Nephron (organoid): ENCODE measurements around the gene KCNQ5.
A peak's percentile ranks its signal among the peaks of the same experiment; 100 is the strongest.

Source experiments
- H3K27ac Mint-ChIP-seq, 3 experiments: 2 replicates each; pipeline ENCODE4 v1.8.0; 2020; ENCODE audit warnings: mixed read lengths in 3 of 3, mild to moderate bottlenecking in 2 of 3, moderate library complexity in 1 of 3
- H3K27me3 Mint-ChIP-seq: 2 replicates; pipeline ENCODE4 v1.8.0; 2021; ENCODE audit warnings: low read depth, mild to moderate bottlenecking, moderate library complexity, mixed read lengths
- H3K36me3 Mint-ChIP-seq: 2 replicates; pipeline ENCODE4 v1.8.0; 2020; ENCODE audit warnings: low read depth, mixed read lengths
- H3K4me1 Mint-ChIP-seq: 2 replicates; pipeline ENCODE4 v1.8.0; 2020; ENCODE audit warnings: mixed read lengths
- H3K4me3 Mint-ChIP-seq, 3 experiments: 2 replicates each; pipeline ENCODE4 v1.8.0; 2020; ENCODE audit warnings: mild to moderate bottlenecking in 3 of 3, mixed read lengths in 3 of 3, moderate library complexity in 2 of 3
- H3K9me3 Mint-ChIP-seq: 2 replicates; pipeline ENCODE4 v1.8.0; 2020; ENCODE audit warnings: mixed read lengths
- CTCF ChIP-seq, 3 experiments: fragments of 200-600 bp; sonication (generic); IDR thresholded peaks; one replicate each; pipeline ENCODE4 v1.5.0; 2021; ENCODE audit warnings: antibody characterized with exemption in 3 of 3; ENCODE audit not compliant: unreplicated experiment in 3 of 3

Gene KCNQ5

GRCh38 chr6:72769459-72770125, 147.7 kb downstream of the KCNQ5 start:
- Mint-ChIP-seq H3K4me1 (no peaks in the 10 kb centered on the region), H3K36me3 (no peaks in the 10 kb centered on the region), H3K27ac (no peak overlapping the region), H3K27me3 (no peaks in the 10 kb centered on the region), H3K4me3 (no peak overlapping the region), H3K9me3 (no peaks in the 10 kb centered on the region)
- TF ChIP-seq CTCF (IDR thresholded peaks at IDR 0.05; ENCODE audit: unreplicated experiment in 3 of 3) = no peak

- no peak overlapping the region for H3K27ac Mint-ChIP-seq
- H3K36me3 Mint-ChIP-seq = no peaks in the 10 kb centered on the region
- no peak for TF ChIP-seq CTCF (IDR thresholded peaks at IDR 0.05; ENCODE audit: unreplicated experiment in 3 of 3)
- H3K4me1 Mint-ChIP-seq = no peaks in the 10 kb centered on the region
- H3K9me3 Mint-ChIP-seq = no peaks in the 10 kb centered on the region
- H3K27me3 Mint-ChIP-seq = no peaks in the 10 kb centered on the region
- H3K4me3 Mint-ChIP-seq = no peak overlapping the region
Observed at GRCh38 chr6:72770959-72771358, 149.1 kb downstream of the KCNQ5 start.

- H3K4me3 Mint-ChIP-seq = no peak overlapping the region
- no peaks in the 10 kb centered on the region for H3K9me3 Mint-ChIP-seq
- no peaks in the 10 kb centered on the region for H3K36me3 Mint-ChIP-seq
Observed at GRCh38 chr6:72776456-72776855, 154.6 kb downstream of the KCNQ5 start.

GRCh38 chr6:72781624-72782023, 159.8 kb downstream of the KCNQ5 start:
- Mint-ChIP-seq H3K4me3 (no peak overlapping the region), H3K27me3 (no peaks in the 10 kb centered on the region), H3K36me3 (no peaks in the 10 kb centered on the region), H3K27ac (no peak overlapping the region), H3K9me3 (no peaks in the 10 kb centered on the region), H3K4me1 (no peaks in the 10 kb centered on the region)
- TF ChIP-seq CTCF (IDR thresholded peaks at IDR 0.05; ENCODE audit: unreplicated experiment in 3 of 3) = no peak

More at GRCh38 chr6:72776456-72776855, 154.6 kb downstream of the KCNQ5 start:
- TF ChIP-seq CTCF (IDR thresholded peaks at IDR 0.05; ENCODE audit: unreplicated experiment in 3 of 3) = no peak
- H3K27me3 Mint-ChIP-seq = no peaks in the 10 kb centered on the region
- H3K27ac Mint-ChIP-seq = peak overlapping the region in 1 of 3 experiments; percentile 10
- no peaks in the 10 kb centered on the region for H3K4me1 Mint-ChIP-seq

- no peaks in the 10 kb centered on the region for H3K9me3 Mint-ChIP-seq
- no peak overlapping the region for H3K27ac Mint-ChIP-seq
- no peak for TF ChIP-seq CTCF (IDR thresholded peaks at IDR 0.05; ENCODE audit: unreplicated experiment in 3 of 3)
- H3K27me3 Mint-ChIP-seq = no peaks in the 10 kb centered on the region
- H3K4me1 Mint-ChIP-seq = no peaks in the 10 kb centered on the region
- H3K4me3 Mint-ChIP-seq = no peak overlapping the region
- H3K36me3 Mint-ChIP-seq = no peaks in the 10 kb centered on the region
Observed at GRCh38 chr6:72783035-72783434, 161.2 kb downstream of the KCNQ5 start.

- TF ChIP-seq CTCF (IDR thresholded peaks at IDR 0.05; ENCODE audit: unreplicated experiment in 3 of 3) = no peak
Observed at GRCh38 chr6:72783666-72784065, 161.8 kb downstream of the KCNQ5 start.

More at GRCh38 chr6:72783666-72784065, 161.8 kb downstream of the KCNQ5 start:
- Mint-ChIP-seq H3K9me3 (no peaks in the 10 kb centered on the region), H3K36me3 (no peaks in the 10 kb centered on the region), H3K27me3 (no peaks in the 10 kb centered on the region), H3K4me1 (no peaks in the 10 kb centered on the region), H3K27ac (peak overlapping the region in 1 of 3 experiments; percentile 51), H3K4me3 (no peak overlapping the region)
